H1 (cell line): ENCODE data around the gene PHLDA1. TPM values are rescaled to one million over a fixed set of nuclear protein-coding genes. Genes with fewer than 3 reads are reported as not detected.

ENCODE experiments used
- CTCF ChIA-PET: fragments of 300-600 bp; sonication (Branson Sonifier 250); formaldehyde crosslinking; loops from one replicate; lab custom pipeline; 2021; ENCODE audit not compliant: partially characterized antibody; lab: Charles Lee
- POLR2A ChIA-PET: fragments of 300-600 bp; sonication (Branson Sonifier 250); formaldehyde crosslinking; loops from one replicate; lab custom pipeline; 2021; ENCODE audit warnings: inconsistent platforms; ENCODE audit not compliant: partially characterized antibody; lab: Charles Lee
- DNase-seq, 2 experiments: peaks; one replicate each; pipeline versions ENCODE4 v3.0.0 to v3.0.0-alpha.2; 2010 to 2022; ENCODE audit warnings: low spot score in 2 of 2, low read depth in 1 of 2, mixed read lengths in 1 of 2
- FAIRE-seq: peaks from 2 replicates; lab custom pipeline; 2011; peaks lifted over from hg19 to GRCh38; lab: Jason Lieb, UNC
- H2AFZ ChIP-seq: 2 replicates; pipeline ENCODE4 v1.8.1; 2012; ENCODE audit warnings: low read length, inconsistent platforms
- H2AK5ac ChIP-seq: 2 replicates; pipeline ENCODE4 v1.6.1; 2013; ENCODE audit warnings: low read depth, low read length
- H2BK120ac ChIP-seq: replicated peaks from 2 replicates; pipeline ENCODE3; 2013; ENCODE audit warnings: low read depth, low read length, inconsistent platforms
- H2BK12ac ChIP-seq: 2 replicates; pipeline ENCODE4 v1.6.1; 2013; ENCODE audit warnings: low read depth, low read length
- H2BK15ac ChIP-seq: 2 replicates; pipeline ENCODE4 v1.6.1; 2013; ENCODE audit warnings: low read length
- H2BK20ac ChIP-seq: 2 replicates; pipeline ENCODE4 v1.6.1; 2013; ENCODE audit warnings: low read length
- H2BK5ac ChIP-seq: 2 replicates; pipeline ENCODE4 v1.6.1; 2013; ENCODE audit warnings: low read depth, low read length
- H3K14ac ChIP-seq: 2 replicates; pipeline ENCODE4 v1.6.1; 2013; ENCODE audit warnings: inconsistent platforms; ENCODE audit not compliant: insufficient read length
- H3K18ac ChIP-seq: 2 replicates; pipeline ENCODE4 v1.6.1; 2013; ENCODE audit warnings: low read length; ENCODE audit errors: extremely low read depth
- H3K23ac ChIP-seq: 2 replicates; pipeline ENCODE4 v1.6.1; 2013; ENCODE audit warnings: inconsistent platforms; ENCODE audit not compliant: insufficient read length
- H3K23me2 ChIP-seq: 2 replicates; pipeline ENCODE4 v1.6.1; 2013; ENCODE audit warnings: low read depth, low read length
- H3K27ac ChIP-seq: 2 replicates; pipeline ENCODE4 v1.6.1; 2011; ENCODE audit warnings: low read depth, low read length, inconsistent platforms
- H3K27me3 ChIP-seq, 4 experiments: replicated peaks in 1 of 4; 1 replicate in 1 of 4; 2 replicates in 3 of 4; pipeline versions ENCODE4 v1.6.1 to v1.8.1; 2011 to 2013; ENCODE audit warnings: low read length in 3 of 4, mild to moderate bottlenecking in 3 of 4, inconsistent platforms in 2 of 4, mixed read lengths in 2 of 4, moderate library complexity in 1 of 4; ENCODE audit not compliant: control insufficient read depth in 3 of 4, insufficient read depth in 3 of 4; ENCODE audit errors: extremely low read depth in 1 of 4
- H3K36me3 ChIP-seq, 4 experiments: 2 replicates each; pipeline versions ENCODE4 v1.6.1 to v1.8.1; 2011 to 2013; ENCODE audit warnings: mild to moderate bottlenecking in 4 of 4, low read length in 3 of 4, moderate library complexity in 2 of 4, control low read depth in 1 of 4, inconsistent platforms in 1 of 4; ENCODE audit not compliant: insufficient read depth in 4 of 4, control insufficient read depth in 2 of 4
- H3K4ac ChIP-seq: replicated peaks from 2 replicates; pipeline ENCODE3; 2013; ENCODE audit warnings: low read length, low read depth, mixed read lengths, inconsistent platforms; ENCODE audit not compliant: insufficient read length
- H3K4me1 ChIP-seq, 4 experiments: replicated peaks in 1 of 4; 1 replicate in 1 of 4; 2 replicates in 3 of 4; pipeline versions ENCODE4 v1.6.1 to v1.8.1; 2011 to 2013; ENCODE audit warnings: low read length in 3 of 4, inconsistent platforms in 2 of 4, mixed read lengths in 1 of 4; ENCODE audit not compliant: insufficient read depth in 4 of 4, control insufficient read depth in 3 of 4
- H3K4me2 ChIP-seq, 2 experiments: 2 replicates each; pipeline versions ENCODE4 v1.6.1 to v1.8.1; 2011 to 2013; ENCODE audit warnings: low read depth in 2 of 2, low read length in 2 of 2, control low read depth in 1 of 2, inconsistent platforms in 1 of 2, mild to moderate bottlenecking in 1 of 2; ENCODE audit not compliant: insufficient read depth in 1 of 2
- H3K4me3 ChIP-seq, 4 experiments: fragments of 200-600, 300-600 bp in 1 of 4; sonication (generic), shearing (Covaris generic), sonication (Bioruptor Twin) in 1 of 4; 2 replicates each; pipeline versions ENCODE4 v1.5.1 to v1.8.1; 2011 to 2016; ENCODE audit warnings: low read length in 4 of 4, low read depth in 3 of 4, control low read depth in 2 of 4, inconsistent platforms in 2 of 4, mild to moderate bottlenecking in 2 of 4, mixed read lengths in 1 of 4, moderate library complexity in 1 of 4; ENCODE audit not compliant: insufficient read depth in 2 of 4; ENCODE audit errors: extremely low read depth in 1 of 4
- H3K56ac ChIP-seq: replicated peaks from 2 replicates; pipeline ENCODE3; 2013; ENCODE audit warnings: low read depth, mild to moderate bottlenecking, mixed read lengths, low read length, inconsistent platforms; ENCODE audit not compliant: insufficient read length
- H3K79me1 ChIP-seq: 2 replicates; pipeline ENCODE4 v1.6.1; 2013; ENCODE audit warnings: low read depth, low read length, control low read depth
- H3K79me2 ChIP-seq, 2 experiments: 2 replicates each; pipeline versions ENCODE4 v1.6.1 to v1.8.1; 2012 to 2013; ENCODE audit warnings: low read length in 2 of 2, mild to moderate bottlenecking in 2 of 2, inconsistent platforms in 1 of 2; ENCODE audit not compliant: insufficient read depth in 2 of 2, control insufficient read depth in 1 of 2
- H3K9ac ChIP-seq, 4 experiments: replicated peaks in 1 of 4; 1 replicate in 1 of 4; 2 replicates in 3 of 4; pipeline versions ENCODE4 v1.6.1 to v1.8.1; 2011 to 2013; ENCODE audit warnings: low read depth in 3 of 4, low read length in 3 of 4, control low read depth in 2 of 4, mild to moderate bottlenecking in 2 of 4, moderate library complexity in 2 of 4, inconsistent platforms in 1 of 4; ENCODE audit errors: extremely low read depth in 1 of 4
- H3K9me3 ChIP-seq, 2 experiments: 2 replicates each; pipeline versions ENCODE4 v1.6.1 to v1.8.1; 2012 to 2013; ENCODE audit warnings: mild to moderate bottlenecking in 2 of 2, moderate library complexity in 2 of 2, control low read depth in 1 of 2, inconsistent platforms in 1 of 2, low read depth in 1 of 2, low read length in 1 of 2, mixed read lengths in 1 of 2; ENCODE audit not compliant: insufficient read depth in 2 of 2
- H4K20me1 ChIP-seq, 2 experiments: replicated peaks in 1 of 2; 2 replicates each; pipeline versions ENCODE3 to v1.8.1; 2011 to 2013; ENCODE audit warnings: inconsistent platforms in 2 of 2, low read length in 2 of 2, mild to moderate bottlenecking in 1 of 2; ENCODE audit not compliant: insufficient read depth in 2 of 2, control insufficient read depth in 1 of 2
- H4K5ac ChIP-seq: 2 replicates; pipeline ENCODE4 v1.6.1; 2013; ENCODE audit warnings: low read length, low read depth, mixed read lengths, inconsistent platforms; ENCODE audit not compliant: insufficient read length
- H4K8ac ChIP-seq: 2 replicates; pipeline ENCODE4 v1.8.0; 2013; ENCODE audit warnings: mild to moderate bottlenecking, moderate library complexity, low read length, inconsistent platforms; ENCODE audit not compliant: insufficient read depth; ENCODE audit errors: extremely low read depth
- H4K91ac ChIP-seq: replicated peaks from 2 replicates; pipeline ENCODE3; 2013; ENCODE audit warnings: low read length, mixed read lengths, inconsistent platforms; ENCODE audit not compliant: insufficient read length
- CTBP2 ChIP-seq: IDR thresholded peaks from 2 replicates; pipeline ENCODE4 v1.7.0; 2011; ENCODE audit warnings: borderline replicate concordance, mild to moderate bottlenecking, moderate library complexity, mixed read lengths, low read length; ENCODE audit not compliant: insufficient read depth, insufficient read length
- EGR1 ChIP-seq: IDR thresholded peaks from 2 replicates; pipeline ENCODE4 v1.6.1; 2011; ENCODE audit warnings: low read depth, low read length, borderline replicate concordance
- GABPA ChIP-seq: IDR thresholded peaks from 2 replicates; pipeline ENCODE4 v1.6.1; 2011; ENCODE audit warnings: mild to moderate bottlenecking, low read length, moderate library complexity, borderline replicate concordance; ENCODE audit not compliant: insufficient read depth
- GTF2F1 ChIP-seq: IDR thresholded peaks from 2 replicates; pipeline ENCODE4 v1.6.1; 2012; ENCODE audit warnings: low read depth, low read length, improper control_type of control experiment, borderline replicate concordance
- POU5F1 ChIP-seq: IDR thresholded peaks from 2 replicates; pipeline ENCODE4 v1.6.1; 2011; ENCODE audit warnings: low read depth, mild to moderate bottlenecking, low read length, moderate library complexity
- SP1 ChIP-seq: IDR thresholded peaks from 2 replicates; pipeline ENCODE4 v1.6.1; 2011; ENCODE audit warnings: low read depth, low read length
- SP2 ChIP-seq: IDR thresholded peaks from 2 replicates; pipeline ENCODE4 v1.6.1; 2012; ENCODE audit warnings: mild to moderate bottlenecking, low read length, inconsistent platforms
- TAF7 ChIP-seq: optimal IDR thresholded peaks from 2 replicates; pipeline ENCODE3; 2011; ENCODE audit warnings: low read depth, mild to moderate bottlenecking, inconsistent platforms, low read length, moderate library complexity, borderline replicate concordance
- WGBS, 2 experiments: shearing (Covaris generic) in 1 of 2; methylation state at CpG; one replicate each; pipeline versions ENCODE4 v1.1.6 to v1.1.7; 2013 to 2015; ENCODE audit warnings: low lambda C conversion rate in 2 of 2, mixed read lengths in 2 of 2, inconsistent platforms in 1 of 2, low coverage in 1 of 2, missing lambda C conversion rate in 1 of 2; ENCODE audit not compliant: insufficient replicate concordance in 2 of 2, insufficient coverage in 1 of 2, insufficient read length in 1 of 2; ENCODE audit errors: extremely low coverage in 1 of 2, missing lambda C conversion rate in 1 of 2; 5-methylcytosine and 5-hydroxymethylcytosine counted together
- polyA plus RNA-seq, 7 experiments: library from polyadenylated mRNA; depleted of rRNA in 3 of 7; stranded (reverse) in 5 of 7; unstranded in 2 of 7; fragments of >200 nt in 5 of 7; fragments of 200-250 nt in 2 of 7; gene quantifications; 1 replicate in 5 of 7; 2 replicates in 1 of 7; 4 replicates in 1 of 7; pipeline versions ENCODE4 v1.2.1 to v1.2.3, GENCODE V29; 2011 to 2013; ENCODE audit warnings: missing spikeins in 2 of 7, mixed read lengths in 2 of 7
- total RNA-seq: library from RNA; stranded (reverse); fragmentation: NEBNext Ultra II Directional; extraction: Animal tissue kit (Norgen Biotek cat#: 25700); gene quantifications from 2 replicates; pipeline ENCODE4 v1.2.1, GENCODE V29; 2021
- TF ChIP-seq, protein P1 (sequence below): IDR thresholded peaks from 2 replicates; pipeline ENCODE4 v1.6.1; 2011; ENCODE audit warnings: low read depth, mild to moderate bottlenecking, low read length; ENCODE audit not compliant: insufficient read depth
- TF ChIP-seq, protein P2 (sequence below): IDR thresholded peaks from 2 replicates; pipeline ENCODE4 v1.6.1; 2012; ENCODE audit warnings: inconsistent platforms

The PHLDA1 gene
- total and polyA plus RNA-seq, 2 of the 8 experiments (the other 6 are each of a cell fraction or from before 2014, with no cell fraction given): 18.9 to 19.4 TPM

DNA sequence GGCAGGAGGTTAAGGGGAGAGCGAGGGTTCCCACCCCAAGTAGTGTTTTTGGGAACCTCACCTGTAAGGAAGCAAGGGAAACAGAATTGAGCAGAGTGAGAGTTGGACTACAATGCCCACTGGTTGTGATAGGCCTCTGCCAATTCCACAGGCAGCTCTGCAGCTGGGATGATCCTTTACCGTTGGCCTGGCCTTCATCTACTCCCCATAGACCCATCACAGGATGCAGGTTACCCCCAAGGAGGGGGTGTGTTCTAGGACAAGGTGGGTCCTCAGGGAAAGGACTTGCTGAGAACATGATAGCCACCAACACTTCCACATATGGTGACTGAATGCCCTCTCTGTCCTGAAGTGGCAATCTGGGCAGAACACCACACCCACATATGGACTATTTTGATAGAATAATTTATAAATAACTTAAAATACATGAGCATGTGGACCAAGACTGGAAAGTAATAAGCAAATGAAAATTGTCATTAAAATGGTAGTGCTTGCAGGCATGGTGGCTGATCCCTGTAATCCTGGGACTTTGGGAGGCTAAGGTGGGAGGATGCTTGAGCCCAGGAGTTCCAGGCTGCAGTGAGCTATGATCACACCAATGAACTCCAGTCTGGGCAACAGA lies 8.4 kb downstream of the PHLDA1 start:
- 93% methylated on average over 2 of the region's 2 CpGs; no CpG with 5 or more reads in 1 of the 2 experiments for WGBS, 2 experiments
- Histone ChIP-seq H3K4me2 (no peak overlapping the region), H3K4me3 (no peak overlapping the region), H2BK5ac (no peak overlapping the region), H3K36me3 (peaks cover 0 to 8% (median 0%) of the 10 kb centered on the region in 4 experiments; a peak in 1 of 8 replicates), H2BK12ac (peak overlapping the region; percentile 84; the same call in 1 of the 2 replicates), H3K27me3 (no peaks in the 10 kb centered on the region), H3K4me1 (peaks cover 4 to 15% (median 11%) of the 10 kb centered on the region in 4 experiments; a peak in 5 of 7 replicates), H3K18ac (no peak overlapping the region), H2BK120ac (no peak overlapping the region), H2AK5ac (no peak overlapping the region), H4K91ac (no peak overlapping the region), H4K5ac (no peak overlapping the region), H4K8ac (no peak overlapping the region), H3K79me2 (peaks cover 0 to 6% of the 10 kb centered on the region in 2 experiments; a peak in 2 of 4 replicates), H2BK20ac (0 out of 2 replicates have a peak overlapping the region, but pooled peaks have one; percentile 53), H3K9me3 (no peaks in the 10 kb centered on the region), H3K56ac (no peak overlapping the region), H4K20me1 (no peaks in the 10 kb centered on the region), H3K9ac (no peak overlapping the region), H3K4ac (no peak overlapping the region), H2AFZ (no peak overlapping the region), H3K79me1 (no peaks in the 10 kb centered on the region), H3K14ac (no peak overlapping the region), H3K27ac (no peak overlapping the region), H3K23me2 (no peaks in the 10 kb centered on the region), H2BK15ac (no peak overlapping the region), H3K23ac (no peak overlapping the region)
- no peak for TF ChIP-seq POU5F1
- no peak for TF ChIP-seq CTBP2
- TF ChIP-seq EGR1: no peak
- TF ChIP-seq SP1: no peak
- TF ChIP-seq, protein P1, sequence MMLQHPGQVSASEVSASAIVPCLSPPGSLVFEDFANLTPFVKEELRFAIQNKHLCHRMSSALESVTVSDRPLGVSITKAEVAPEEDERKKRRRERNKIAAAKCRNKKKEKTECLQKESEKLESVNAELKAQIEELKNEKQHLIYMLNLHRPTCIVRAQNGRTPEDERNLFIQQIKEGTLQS: no peak
- TF ChIP-seq SP2: no peak
- TF ChIP-seq GTF2F1: no peak
- TF ChIP-seq, protein P2, sequence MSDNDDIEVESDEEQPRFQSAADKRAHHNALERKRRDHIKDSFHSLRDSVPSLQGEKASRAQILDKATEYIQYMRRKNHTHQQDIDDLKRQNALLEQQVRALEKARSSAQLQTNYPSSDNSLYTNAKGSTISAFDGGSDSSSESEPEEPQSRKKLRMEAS: no peak
- TF ChIP-seq GABPA: no peak
- TF ChIP-seq TAF7: no peak
- FAIRE-seq (no peak), DNase-seq (no peak)
- POLR2A ChIA-PET: interaction anchor here (1.0 to 6.6 kb wide), 2 partner anchors 8 to 45 kb away, joined by 3 to 29 read pairs; partner anchors contain the start of gene PHLDA1
- CTCF ChIA-PET: interaction anchor here (0.6 kb wide), 1 partner anchor 110 kb away, joined by 3 read pairs; no protein-coding TSS in a partner anchor
